GM12873 (cell line): Measurements from ENCODE around the gene IMMP2L.

ENCODE experiments used
- CTCF ChIP-seq: IDR thresholded peaks from 2 replicates; pipeline ENCODE4 v1.5.1; 2012; ENCODE audit warnings: low read depth, mild to moderate bottlenecking, moderate library complexity, low read length, control low read depth; ENCODE audit not compliant: insufficient read depth; ENCODE audit errors: missing control alignments

IMMP2L gene

GRCh38 chr7:111262293-111263116 is 299.8 kb downstream of the IMMP2L start:
- no peak for TF ChIP-seq CTCF

DNA sequence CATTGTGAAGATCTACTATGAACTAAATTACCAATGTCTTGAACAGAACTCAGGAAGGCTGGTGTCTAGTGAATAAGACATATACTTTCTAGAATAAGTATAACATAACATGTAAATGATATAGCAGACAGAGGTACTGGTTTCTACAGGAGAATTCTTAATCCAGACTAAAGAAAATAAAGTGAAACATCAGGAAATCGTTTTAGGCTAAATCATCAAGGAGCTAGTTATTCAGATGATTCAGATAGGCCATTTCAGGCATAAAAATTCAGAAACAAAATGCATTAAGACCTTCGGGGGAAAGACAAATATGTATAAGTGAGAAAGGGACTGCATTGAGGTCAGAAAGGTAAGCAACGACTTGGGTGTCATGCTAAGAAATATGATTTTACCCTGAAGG is 300.8 kb downstream of the IMMP2L start:
- no peak for TF ChIP-seq CTCF

GRCh38 chr7:111259991-111260390 is 302.3 kb downstream of the IMMP2L start:
- no peak for TF ChIP-seq CTCF

DNA sequence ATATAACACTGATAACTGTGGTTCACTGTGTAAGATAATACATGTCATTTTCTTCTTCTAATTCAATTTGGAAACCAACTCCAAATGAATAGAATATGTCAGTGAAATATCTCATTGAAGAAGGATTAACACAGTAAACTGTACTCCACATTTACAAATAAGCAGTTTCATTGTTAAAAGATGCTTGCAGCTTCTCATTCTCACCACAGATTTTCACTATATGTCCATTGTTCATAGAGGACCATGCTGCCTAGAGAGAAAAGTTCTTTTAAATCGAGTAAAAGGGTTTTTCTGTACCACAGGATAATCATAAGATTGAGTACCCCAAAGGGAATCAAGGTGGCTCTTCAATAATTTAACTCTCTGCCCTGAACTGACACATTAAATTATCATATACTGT is 305.9 kb downstream of the IMMP2L start:
- TF ChIP-seq CTCF = no peak

DNA sequence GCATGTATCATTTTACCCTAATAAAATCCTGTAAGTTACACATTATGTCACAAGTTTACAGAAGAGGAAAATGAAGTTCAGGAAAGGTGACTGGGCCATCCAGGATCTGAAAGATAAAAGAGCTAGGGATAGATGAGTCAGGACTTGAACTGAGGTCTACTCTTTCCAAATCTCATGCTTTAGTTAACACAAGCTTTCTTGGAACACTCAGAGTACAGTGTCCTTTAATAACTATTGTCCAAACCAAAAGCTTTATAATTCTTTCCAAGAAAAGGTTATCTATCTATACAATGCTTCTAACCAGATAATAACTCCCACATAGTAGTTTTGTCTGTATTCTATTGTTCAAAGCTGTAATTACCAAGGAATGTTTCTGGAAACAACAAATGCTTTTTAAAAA is 306.7 kb downstream of the IMMP2L start:
- no peak for TF ChIP-seq CTCF

DNA sequence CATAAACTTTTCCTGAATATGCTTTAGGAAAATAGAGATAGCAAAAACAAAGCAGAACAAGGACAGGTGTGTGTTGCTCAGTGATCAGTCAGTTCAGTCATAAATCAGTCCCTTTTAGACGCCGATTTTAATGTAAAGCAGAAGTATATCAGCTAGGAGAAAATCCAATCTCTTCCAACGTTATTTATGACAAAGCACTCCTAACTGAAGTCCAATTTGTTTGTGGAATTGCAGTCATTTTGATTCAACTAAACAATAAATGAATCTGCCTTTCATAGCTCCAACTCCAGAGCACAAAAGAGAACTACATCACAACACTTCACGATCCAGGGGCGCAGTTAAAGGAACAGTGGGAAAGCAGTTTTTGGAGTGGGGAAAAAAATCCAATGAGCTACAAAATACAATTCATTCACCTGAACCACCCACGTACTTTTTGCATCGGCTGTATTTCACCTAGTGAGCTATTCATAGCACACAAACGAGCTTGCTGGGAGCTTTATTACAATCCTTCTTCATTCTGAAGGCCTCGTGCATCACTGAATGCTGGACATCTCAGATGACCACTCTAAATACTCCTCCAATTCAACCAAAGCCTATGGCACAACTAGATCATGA is 320.0 kb downstream of the IMMP2L start:
- TF ChIP-seq CTCF = no peak

DNA sequence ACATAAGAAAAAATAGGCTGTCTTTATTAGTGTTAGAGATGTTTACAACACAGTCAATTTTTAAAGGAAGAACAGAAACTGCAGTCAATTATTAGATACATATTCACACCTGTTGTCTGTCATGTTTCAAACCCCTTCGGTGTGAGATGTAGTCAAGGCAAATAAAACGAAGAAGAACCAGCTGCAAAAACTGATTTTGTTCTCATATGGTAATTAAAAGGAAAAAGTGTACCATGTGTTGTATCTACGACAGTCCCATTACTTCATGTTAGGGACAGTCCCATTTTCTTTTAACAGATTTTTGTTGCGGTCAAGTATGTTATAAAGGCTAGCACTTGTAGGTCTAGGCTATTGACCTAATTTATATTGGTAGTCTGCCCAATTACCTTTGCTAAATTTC is 321.9 kb downstream of the IMMP2L start:
- no peak for TF ChIP-seq CTCF
